GM19463 (cell line): ENCODE measurements around the gene ZFPL1.

Source experiments
- ATAC-seq: cut with Tn5 transposase; IDR thresholded peaks from one replicate; pipeline ENCODE4 v1.9.1; 2021; ENCODE audit warnings: mild to moderate bottlenecking, moderate library complexity; ENCODE audit not compliant: unreplicated experiment

ZFPL1 gene

DNA sequence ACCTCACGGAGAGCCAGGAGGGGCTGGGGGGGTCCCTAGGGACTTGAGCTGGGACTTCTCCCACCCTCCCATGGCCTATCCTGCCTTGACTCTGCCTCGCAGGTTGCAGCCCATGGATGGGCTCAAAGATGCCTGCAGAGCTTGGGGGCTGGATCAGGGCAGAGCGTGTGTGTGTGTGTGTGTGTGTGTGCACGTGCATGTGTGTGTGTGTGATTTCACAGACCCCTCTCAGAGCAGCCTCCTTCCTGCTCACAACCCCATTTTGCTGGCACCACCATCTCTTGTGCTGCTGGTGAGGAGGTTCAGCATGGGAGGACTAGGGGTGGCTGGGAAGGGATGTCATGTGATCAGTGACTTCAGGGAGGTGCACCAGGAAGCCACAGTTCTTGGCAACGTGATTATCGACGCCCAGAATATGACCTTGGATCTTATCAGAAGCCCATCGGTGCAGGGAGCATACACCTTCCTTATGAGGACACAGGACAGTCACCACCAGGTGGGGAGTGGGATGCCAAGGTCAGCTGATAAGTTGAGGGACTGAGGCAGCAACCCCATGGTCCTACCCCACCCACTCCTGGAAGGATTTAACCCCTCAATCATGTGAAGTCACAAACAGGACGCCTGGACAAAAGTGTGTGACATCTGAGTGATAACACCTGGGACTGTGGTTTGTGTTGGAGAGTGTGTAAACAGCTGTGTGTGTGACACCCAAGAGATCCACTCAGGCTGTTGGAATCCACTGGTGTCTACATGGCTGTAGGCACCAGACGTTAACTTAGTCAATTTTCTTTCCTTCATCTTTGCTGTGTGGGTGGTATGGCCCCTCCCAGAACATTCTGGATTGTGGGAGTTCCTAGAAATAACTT, 23.8 kb upstream of the ZFPL1 start:
- ATAC-seq, result no peak

DNA sequence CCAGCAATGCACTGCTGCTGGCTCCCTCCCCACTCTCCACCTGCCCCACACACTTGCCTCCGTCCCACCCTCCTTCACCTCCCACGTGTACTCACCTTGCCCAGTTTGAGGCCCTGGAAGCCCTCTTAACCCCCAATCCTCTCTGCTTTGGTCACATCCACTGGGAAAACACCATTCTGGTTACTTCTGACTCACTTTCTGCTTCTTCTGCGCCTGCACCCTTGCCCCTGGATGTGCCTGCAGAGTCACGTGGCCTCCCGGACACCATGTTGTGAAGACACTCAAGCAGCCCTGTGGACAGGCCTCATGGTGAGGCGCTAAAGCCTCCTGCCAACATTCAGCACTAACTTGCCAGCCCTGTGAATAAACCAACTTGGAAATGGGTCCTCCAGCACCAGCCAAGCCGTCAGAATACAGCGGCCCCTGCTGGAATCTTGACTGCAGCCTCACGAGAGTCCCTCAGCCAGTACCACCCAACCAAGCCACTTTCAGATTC, 23.1 kb upstream of the ZFPL1 start:
- no peak for ATAC-seq

DNA sequence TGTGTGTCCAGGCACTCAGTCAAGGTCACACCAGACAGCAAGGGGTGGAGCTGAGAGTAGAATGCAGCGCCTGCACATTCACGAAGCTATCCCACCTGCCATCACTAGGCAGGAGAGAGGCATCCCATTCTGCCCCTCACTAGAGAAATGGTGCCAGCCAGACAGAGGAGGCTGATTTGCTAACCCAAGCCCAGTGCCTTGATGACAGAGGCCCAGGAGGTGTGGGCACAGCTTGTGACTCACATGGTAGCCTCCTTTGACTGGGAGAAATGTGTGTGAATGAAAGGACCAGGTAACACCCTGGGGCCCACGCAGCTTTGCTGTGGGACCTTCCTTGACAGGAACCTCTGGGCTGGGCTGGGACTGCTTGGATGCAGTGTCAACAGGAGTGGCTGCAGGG, 20.5 kb upstream of the ZFPL1 start:
- ATAC-seq, result no peak

DNA sequence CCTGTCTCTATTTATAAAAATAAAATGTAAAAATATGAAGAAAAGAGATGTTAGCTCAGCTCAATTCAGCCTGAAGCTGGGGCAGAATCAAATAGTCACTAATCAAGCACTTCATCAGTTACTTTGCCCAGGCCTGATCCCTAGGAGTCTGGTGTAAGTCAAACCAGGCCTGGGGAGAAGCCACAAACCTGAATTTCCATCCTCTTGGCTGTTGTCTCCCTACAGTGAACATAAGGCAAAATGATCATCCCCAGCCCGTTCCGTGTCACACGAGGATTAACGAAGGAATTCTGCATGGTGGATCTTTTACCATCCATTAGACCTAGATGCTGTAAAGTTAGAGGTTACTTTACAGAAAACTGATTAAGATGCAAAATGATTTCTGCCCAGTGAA, 19.2 kb upstream of the ZFPL1 start:
- no peak for ATAC-seq

DNA sequence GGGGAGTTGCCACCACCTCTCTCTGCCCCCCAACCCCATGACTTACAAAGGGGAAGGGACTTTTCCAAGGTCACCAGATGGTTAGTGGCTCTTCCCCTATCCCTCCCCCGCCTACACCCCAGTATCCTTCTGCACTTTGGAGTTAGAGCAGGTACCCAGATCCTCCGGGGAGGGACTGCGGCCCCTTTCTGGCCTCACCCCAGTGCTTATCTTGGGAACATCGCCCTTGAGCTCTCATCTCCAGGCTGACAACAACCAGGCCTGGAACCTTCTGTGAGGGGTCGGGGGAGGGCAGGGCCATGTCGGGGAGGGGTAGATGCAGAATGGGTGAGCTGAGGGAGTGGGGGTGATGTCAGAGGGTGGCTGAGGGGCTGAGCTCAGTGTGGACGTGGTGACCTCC, 18.2 kb upstream of the ZFPL1 start:
- no peak for ATAC-seq

DNA sequence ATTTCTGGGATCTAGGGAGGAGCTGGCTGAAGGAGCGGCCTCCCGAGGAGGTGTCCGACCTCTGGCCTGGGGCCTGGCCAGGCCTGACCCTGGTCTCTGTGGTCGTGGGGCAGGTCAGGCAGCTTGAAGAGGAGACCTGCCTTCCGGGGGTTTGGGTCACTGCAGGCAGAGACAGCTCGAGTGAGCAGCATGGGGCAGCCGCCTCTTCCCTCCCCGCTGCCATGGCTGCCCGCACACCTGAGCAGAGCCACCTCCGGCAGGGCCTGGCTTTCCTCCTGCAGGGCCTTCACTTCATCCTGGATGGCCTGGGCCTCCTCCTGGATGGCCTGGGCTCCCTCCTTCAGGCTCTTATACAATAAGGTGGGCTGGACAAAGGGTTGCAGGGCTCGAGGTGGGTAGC, 17.7 kb upstream of the ZFPL1 start:
- ATAC-seq, result no peak

DNA sequence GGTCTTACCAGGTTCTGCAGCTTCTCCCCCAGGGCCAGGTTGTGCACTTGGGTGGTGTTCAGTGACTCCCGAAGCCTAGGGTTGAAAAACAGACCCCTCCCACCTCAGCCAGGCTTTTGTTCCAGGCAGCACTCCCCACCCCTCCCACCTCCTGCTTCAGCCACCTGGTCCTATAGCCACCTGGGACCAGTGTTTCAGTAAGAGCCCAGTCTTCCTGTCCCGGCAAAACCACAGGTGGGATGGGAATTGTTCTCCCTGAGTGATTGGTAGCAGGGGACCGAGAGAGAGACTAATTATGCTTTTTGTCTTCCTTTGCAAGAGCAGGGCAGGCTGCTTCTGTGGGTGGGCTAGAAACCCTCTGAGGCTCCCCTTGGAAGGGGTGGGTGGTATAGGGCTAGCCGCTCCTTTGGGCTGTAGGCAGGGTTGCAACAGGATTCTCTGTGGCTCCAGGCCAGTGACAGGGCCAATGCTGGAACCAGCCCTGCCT, 17.2 kb upstream of the ZFPL1 start:
- ATAC-seq, result no peak

DNA sequence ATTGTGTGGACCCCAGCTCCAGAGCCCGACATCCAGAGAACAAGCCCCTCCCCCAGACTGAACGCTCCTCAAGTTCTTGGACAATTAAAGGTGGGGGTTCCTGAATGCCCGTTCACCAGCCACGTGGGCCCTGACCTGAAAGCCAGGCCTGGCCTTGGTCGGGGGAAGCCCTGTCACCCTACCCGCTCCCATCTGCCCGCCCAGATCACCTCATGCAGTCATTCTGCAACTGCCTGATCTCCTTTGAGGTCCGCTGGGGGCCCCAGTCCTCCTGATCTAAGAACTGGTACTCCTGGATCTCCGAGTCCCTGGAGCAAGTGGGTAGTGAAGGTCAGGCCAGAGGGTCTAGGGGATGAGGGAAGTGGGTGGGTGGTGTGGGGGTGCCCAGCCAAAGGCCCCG, 16.6 kb upstream of the ZFPL1 start:
- ATAC-seq, result no peak

DNA sequence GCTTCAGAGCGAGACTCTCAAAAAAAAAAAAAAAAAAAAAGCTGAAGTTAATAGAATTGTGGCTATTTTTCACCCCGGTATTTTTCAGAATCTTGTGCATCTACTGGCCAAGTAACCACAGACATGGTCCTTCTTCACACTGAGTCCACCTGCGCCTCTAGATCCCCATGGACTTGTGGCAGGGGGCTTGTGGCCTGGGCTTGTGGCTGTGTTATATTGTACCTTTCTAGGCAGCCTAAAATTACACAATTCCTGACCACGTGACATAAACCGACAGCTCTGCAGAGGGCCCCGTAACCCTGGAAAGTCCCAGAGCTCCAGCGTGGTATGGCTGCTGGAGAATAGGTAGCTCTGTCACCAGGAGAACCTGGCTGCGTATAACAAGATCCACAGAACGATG, 14.8 kb upstream of the ZFPL1 start:
- ATAC-seq, result no peak

DNA sequence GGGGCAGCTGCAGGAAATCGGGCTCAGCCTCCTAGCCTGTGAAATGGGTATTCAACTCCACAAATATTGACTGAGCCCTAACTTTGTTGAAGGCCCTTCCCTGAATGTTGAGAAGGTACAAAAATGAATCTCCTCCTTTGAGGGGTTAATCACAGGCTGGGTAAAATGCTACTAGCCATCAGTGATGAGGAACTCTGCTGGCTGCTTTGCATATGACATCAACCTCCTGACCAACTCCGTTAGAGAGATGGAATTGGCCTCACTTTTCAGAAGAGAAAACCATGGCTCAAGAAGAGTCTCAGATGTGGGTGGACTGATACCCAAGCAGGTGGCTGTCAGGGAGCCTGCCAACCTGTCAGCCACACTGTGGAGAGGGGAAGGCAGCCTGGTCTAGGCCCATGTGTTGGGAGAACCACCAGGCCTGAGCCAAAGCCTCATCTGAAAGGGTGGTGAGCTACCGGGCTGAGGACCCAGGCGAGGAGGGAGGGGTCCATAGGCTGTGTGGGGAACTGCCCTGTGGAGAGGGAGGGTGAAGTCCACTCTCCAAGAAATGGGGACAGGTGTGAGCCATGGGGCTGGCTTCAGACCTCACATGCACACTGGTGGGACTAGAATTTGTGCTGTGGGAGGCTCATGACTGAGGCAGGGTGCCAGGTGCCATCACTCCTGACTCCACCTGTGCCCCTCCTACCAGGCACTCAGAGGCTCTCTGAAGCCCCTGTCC, 12.0 kb upstream of the ZFPL1 start:
- ATAC-seq, result no peak

DNA sequence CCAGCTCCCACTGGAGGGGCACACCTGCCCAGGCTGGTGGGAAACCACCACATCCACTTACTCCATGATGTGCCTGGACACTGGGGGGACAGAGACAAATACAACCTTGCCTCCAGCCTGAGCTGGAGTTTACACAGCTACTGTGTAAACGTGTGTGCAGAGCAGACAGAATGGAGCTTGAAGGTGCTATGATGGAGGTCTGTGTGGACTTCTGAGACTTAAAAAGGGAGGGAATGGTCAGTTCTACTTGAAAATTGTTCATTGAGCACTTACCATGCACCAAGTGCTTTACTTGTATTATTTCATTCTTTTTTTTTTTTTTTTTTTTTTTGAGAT, 11.4 kb upstream of the ZFPL1 start:
- ATAC-seq, result no peak

DNA sequence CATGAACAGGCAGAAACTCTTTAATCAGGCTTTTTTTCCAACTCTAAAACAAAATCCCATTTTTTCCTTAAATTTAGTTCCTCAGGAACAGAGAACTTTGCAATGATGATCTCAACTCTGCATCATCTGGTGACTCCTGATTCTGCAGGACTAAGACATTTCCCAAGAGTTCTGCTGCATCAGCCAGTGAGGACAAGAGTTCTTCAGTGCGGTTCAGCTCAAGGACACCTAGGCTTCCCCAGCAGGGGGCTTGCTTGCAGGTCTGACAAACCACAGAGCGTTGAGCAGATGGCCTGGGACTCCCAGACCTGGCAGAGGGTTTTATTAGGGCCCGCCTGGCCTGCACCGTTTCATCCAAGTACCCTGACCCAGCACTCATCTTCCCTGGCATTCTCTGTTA, 6.6 kb upstream of the ZFPL1 start:
- no peak for ATAC-seq

DNA sequence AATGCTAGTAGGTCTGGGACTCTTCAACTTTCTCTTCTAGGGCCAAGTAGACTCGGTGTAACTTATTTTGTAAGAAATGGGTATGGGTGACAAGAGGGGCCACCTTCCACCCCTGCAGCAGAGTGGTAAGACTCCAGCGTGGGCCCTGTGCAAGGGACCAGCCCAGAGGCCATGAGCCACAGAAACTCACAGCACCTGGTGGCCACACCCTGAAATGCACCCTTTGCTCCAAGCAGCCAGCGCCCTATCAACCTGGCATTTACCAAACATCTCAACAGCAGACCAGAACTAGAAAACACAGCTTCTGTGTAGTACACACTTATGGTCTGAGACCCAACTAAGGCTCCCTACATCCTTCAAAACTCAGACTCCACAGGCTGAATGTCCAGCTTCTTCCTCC, 5.9 kb upstream of the ZFPL1 start:
- peak; percentile 51 for ATAC-seq

DNA sequence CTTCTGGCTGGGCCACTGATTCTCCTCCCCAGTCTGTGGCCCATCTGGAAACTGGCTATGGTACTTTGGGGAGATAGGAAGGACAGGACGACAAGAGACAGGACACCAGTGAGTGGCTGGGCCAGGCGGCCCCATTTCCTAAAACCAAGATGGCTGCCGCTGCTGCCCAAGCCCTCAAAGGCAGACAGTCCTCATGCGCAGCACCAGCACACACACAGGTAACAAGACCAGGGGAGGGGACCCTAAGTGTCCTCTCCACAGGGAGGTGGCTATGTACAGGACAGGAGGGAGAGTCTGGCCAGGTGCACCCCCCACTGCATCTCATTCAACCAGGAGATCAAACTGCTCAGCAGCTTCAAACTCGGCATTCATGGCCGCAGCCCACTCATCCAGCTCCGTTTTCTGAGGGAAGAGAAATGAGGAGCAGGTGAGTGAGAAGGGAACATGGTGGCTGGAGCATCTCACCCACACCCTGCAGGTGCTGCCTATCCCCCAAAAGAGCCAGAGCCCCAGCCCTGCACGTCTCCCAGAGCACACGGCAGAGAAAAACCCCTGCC, 5.2 kb upstream of the ZFPL1 start:
- ATAC-seq, result no peak

DNA sequence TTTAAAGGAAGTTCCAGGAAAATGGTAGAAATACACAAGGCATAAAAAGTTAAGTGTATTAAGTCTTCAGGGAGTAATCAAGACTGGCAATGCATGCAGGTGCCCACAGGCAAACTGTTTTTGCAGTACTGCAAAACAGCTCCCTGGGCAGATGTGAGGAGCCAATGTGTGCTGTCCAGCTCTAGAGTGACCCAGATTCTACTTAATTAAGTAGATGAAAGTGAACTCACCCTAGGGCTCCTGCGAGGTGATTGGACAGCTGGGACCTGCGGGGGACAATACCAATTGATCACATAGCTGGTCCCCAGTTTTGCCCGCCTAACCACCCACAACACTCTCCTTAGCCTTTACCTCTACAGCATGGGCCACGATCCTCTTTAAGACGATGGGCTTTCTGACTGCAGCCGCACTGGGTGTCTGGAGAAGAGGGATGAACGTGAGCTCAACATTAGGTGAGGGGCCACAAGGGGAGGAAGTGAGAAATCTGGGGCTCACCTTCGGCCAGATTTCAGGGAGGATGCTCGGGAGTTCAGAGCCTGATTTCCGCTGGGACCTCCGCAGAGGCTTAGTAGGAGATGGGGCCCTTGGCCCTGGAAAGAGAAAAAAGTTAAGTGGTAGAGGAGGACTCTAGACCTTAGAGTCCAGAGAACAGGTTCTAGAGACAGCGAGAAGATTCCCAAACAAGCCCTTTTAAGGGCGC, 738 bp upstream of the ZFPL1 start:
- peak; percentile 17 for ATAC-seq

DNA sequence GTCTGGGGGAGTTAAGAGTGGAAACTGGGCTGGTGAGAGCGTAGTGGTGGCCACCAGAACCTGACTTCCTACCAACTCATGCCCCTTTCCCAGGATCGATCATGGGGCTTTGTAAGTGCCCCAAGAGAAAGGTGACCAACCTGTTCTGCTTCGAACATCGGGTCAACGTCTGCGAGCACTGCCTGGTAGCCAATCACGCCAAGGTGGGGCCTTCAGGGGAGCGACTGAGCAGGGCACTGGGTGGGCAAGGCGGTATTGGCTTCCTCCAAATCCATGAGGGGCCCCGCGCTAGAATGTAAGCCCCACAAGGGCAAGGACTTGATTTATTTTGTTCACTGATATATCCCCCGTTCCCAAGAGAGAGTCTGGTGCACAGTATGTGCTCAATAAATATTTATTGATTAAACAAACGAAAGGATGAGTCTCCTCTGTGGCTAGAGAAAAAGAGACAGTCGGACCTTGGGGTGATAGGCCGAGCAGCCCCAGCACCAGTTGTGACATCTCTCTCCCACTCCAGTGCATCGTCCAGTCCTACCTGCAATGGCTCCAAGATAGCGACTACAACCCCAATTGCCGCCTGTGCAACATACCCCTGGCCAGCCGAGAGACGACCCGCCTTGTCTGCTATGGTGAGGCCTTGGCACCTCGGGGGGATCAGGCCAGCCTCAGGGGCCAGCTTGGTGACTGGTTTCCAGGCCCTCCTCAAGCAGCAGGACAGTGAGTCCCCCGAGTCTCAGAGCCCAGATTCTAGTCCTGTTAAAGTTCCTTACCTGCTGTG, 765 bp downstream of the ZFPL1 start:
- ATAC-seq, result no peak

DNA sequence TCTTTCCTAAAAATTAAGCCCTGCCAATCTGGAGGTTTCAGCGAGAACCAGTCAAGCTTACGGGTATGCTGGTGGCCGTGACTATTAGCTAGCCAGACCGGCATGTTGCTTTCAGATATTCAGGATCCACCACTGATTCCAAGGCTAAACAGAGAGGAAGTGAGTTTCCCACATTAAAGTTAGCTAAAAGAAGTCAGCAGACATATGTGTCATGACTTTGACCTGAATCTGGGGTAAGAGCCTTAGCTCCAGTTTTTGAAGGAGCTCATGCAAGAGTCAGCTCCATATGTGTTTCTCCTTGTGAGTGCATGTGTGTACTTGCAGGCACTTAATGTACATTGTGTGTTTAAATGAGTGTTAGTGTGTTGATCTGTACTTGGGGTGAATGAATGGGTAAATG, 1.4 kb downstream of the ZFPL1 start:
- ATAC-seq, result no peak

DNA sequence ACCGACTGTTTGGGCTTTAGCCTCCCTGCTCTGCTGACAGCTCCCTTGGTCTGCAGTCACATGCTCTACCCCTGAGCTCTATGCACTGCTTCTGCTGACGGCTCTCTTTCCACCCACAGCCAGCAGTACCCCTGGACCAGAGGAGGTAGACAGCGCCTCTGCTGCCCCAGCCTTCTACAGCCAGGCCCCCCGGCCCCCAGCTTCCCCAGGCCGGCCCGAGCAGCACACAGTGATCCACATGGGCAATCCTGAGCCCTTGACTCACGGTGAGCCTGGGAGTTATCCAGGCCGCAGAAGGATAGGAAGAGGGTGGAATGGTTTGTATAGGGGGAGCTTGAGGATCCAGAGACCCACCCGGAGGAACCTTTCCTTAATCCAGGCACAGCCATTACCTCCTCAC, 2.8 kb downstream of the ZFPL1 start:
- ATAC-seq, result no peak

DNA sequence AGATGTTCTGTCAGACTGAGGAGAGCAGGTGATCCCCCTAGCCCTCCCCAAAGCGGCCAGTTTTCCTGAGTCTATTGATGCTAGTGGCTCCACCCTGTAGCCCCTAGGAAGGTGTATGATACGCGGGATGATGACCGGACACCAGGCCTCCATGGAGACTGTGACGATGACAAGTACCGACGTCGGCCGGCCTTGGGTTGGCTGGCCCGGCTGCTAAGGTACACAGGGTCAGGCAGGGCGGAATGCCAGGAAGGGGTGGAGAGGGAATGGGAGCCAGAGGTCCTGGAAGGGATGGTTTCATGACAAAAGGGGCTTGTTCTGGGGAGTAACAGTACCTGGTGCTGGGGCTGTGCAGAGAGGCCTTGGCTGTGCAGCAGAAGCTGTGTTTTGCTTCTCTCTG, 3.2 kb downstream of the ZFPL1 start:
- ATAC-seq, result no peak

DNA sequence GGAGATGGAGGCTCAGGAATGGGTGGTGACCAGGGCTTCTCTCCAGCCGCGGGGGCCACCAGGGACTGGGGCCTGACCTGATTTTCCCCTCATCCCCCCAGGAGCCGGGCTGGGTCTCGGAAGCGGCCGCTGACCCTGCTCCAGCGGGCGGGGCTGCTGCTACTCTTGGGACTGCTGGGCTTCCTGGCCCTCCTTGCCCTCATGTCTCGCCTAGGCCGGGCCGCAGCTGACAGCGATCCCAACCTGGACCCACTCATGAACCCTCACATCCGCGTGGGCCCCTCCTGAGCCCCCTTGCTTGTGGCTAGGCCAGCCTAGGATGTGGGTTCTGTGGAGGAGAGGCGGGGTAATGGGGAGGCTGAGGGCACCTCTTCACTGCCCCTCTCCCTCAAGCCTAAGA, 3.8 kb downstream of the ZFPL1 start:
- ATAC-seq, result no peak

DNA sequence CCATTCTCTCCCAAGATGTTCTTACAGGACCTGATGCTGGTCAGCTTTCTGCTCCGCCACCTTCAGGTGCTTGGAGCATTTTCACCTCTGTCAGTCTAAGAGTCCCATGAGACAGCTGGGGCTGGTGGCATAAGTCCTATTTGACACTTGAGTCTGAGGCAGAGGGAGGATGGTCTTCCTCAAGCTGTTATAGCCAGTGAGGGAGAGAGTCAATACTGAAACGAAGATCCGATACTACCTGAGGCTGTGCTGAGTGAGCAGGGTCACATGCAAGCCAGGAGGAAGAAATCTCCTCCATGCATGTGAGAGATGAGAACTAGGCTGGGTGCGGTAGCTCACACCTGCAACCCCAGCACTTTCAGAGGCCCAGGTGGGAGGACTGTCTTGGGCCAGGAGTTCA, 5.6 kb downstream of the ZFPL1 start:
- no peak for ATAC-seq
